Endothelial cell of umbilical vein (primary cell): ENCODE measurements around the gene DST. TPM values are rescaled to one million over a fixed set of nuclear protein-coding genes. Genes with fewer than 3 reads are reported as not detected.
A peak's percentile ranks its signal among the peaks of the same experiment; 100 is the strongest.

ENCODE experiments used
- BruUV-seq: library from RNA; stranded (reverse); fragments of 400-500 nt; replicated peaks from 2 replicates; lab custom pipeline; 2021; lab: Mats Ljungman, UMichigan
- CTCF ChIA-PET: fragments of 300-600, 350-600 bp; sonication (Branson Sonifier 250); formaldehyde crosslinking; loops from one replicate; lab custom pipeline; 2021; ENCODE audit warnings: antibody characterized with exemption, inconsistent platforms; lab: Charles Lee
- POLR2A ChIA-PET: fragments of 300-600, 350-600 bp; sonication (Branson Sonifier 250); formaldehyde crosslinking; loops from one replicate; lab custom pipeline; 2021; ENCODE audit warnings: antibody characterized with exemption, inconsistent platforms; lab: Charles Lee
- DNase-seq: peaks from one replicate; pipeline ENCODE4 v3.0.0-alpha.2; 2011; ENCODE audit warnings: low read depth, low spot score
- FAIRE-seq: peaks from 2 replicates; lab custom pipeline; 2011; peaks lifted over from hg19 to GRCh38; lab: Jason Lieb, UNC
- H2AFZ ChIP-seq: 2 replicates; pipeline ENCODE4 v1.6.0; 2012; ENCODE audit warnings: low read depth, low read length, control low read depth, inconsistent platforms
- H3K27ac ChIP-seq: 2 replicates; pipeline ENCODE4 v1.5.1; 2011; ENCODE audit warnings: low read depth, mild to moderate bottlenecking, control low read depth, low read length, moderate library complexity; ENCODE audit not compliant: insufficient read depth
- H3K27me3 ChIP-seq, 2 experiments: 2 replicates each; pipeline versions ENCODE4 v1.6.0 to v1.6.1; 2011; ENCODE audit warnings: low read length in 2 of 2, mixed read lengths in 1 of 2; ENCODE audit not compliant: control insufficient read depth in 2 of 2, insufficient read depth in 2 of 2
- H3K36me3 ChIP-seq, 2 experiments: 2 replicates in 1 of 2; 3 replicates in 1 of 2; pipeline ENCODE4 v1.5.1; 2011; ENCODE audit warnings: low read length in 2 of 2, mild to moderate bottlenecking in 1 of 2, moderate library complexity in 1 of 2; ENCODE audit not compliant: control insufficient read depth in 2 of 2, insufficient read depth in 2 of 2; ENCODE audit errors: extremely low read depth in 1 of 2
- H3K4me1 ChIP-seq: 3 replicates; pipeline ENCODE4 v1.5.1; 2011; ENCODE audit warnings: mild to moderate bottlenecking, low read length; ENCODE audit not compliant: control insufficient read depth, insufficient read depth; ENCODE audit errors: extremely low read depth
- H3K4me2 ChIP-seq: 2 replicates; pipeline ENCODE4 v1.6.1; 2011; ENCODE audit warnings: low read length, control low read depth, mixed read lengths; ENCODE audit not compliant: insufficient read depth
- H3K4me3 ChIP-seq, 3 experiments: fragments of 200-600 bp in 1 of 3; sonication (generic), shearing (Covaris generic) in 1 of 3; replicated peaks in 1 of 3; 2 replicates each; pipeline ENCODE4 v1.5.1; 2011 to 2016; ENCODE audit warnings: control low read depth in 3 of 3, low read length in 3 of 3, mild to moderate bottlenecking in 2 of 3, inconsistent platforms in 1 of 3, low read depth in 1 of 3, moderate library complexity in 1 of 3; ENCODE audit not compliant: insufficient read depth in 1 of 3
- H3K79me2 ChIP-seq: 2 replicates; pipeline ENCODE4 v1.6.0; 2012; ENCODE audit warnings: low read length, inconsistent platforms; ENCODE audit not compliant: control insufficient read depth, insufficient read depth
- H3K9ac ChIP-seq: replicated peaks from 2 replicates; pipeline ENCODE3; 2011; ENCODE audit warnings: low read length, control low read depth; ENCODE audit not compliant: insufficient read depth; ENCODE audit errors: extremely low read depth
- H3K9me1 ChIP-seq: replicated peaks from 3 replicates; pipeline ENCODE4 v1.6.0; 2011; ENCODE audit warnings: mild to moderate bottlenecking, low read length; ENCODE audit not compliant: control insufficient read depth, insufficient read depth; ENCODE audit errors: extremely low read depth
- H3K9me3 ChIP-seq: replicated peaks from 2 replicates; pipeline ENCODE4 v1.5.1; 2012; ENCODE audit warnings: low read length, inconsistent platforms; ENCODE audit not compliant: control insufficient read depth, insufficient read depth
- H4K20me1 ChIP-seq: replicated peaks from 2 replicates; pipeline ENCODE3; 2011; ENCODE audit warnings: mild to moderate bottlenecking, low read length; ENCODE audit not compliant: control insufficient read depth, insufficient read depth; ENCODE audit errors: extremely low read depth
- EZH2 ChIP-seq: IDR thresholded peaks from 2 replicates; pipeline ENCODE4 v1.6.1; 2012; ENCODE audit warnings: borderline replicate concordance, low read depth, mild to moderate bottlenecking, moderate library complexity, low read length, inconsistent platforms; ENCODE audit not compliant: severe bottlenecking
- FOS ChIP-seq: IDR thresholded peaks from 2 replicates; pipeline ENCODE4 v1.6.1; 2011; ENCODE audit warnings: mild to moderate bottlenecking, low read length, moderate library complexity, borderline replicate concordance; ENCODE audit not compliant: insufficient read depth
- GATA2 ChIP-seq: IDR thresholded peaks from 2 replicates; pipeline ENCODE4 v1.7.0; 2011; ENCODE audit warnings: low read depth, mild to moderate bottlenecking, moderate library complexity, mixed read lengths, low read length; ENCODE audit not compliant: insufficient read length, insufficient read depth
- JUN ChIP-seq: IDR thresholded peaks from 2 replicates; pipeline ENCODE4 v1.6.1; 2011; ENCODE audit warnings: borderline replicate concordance, low read depth; ENCODE audit not compliant: insufficient read length, insufficient read depth
- MYC ChIP-seq: IDR thresholded peaks from one replicate; pipeline ENCODE4 v1.6.1; 2011; ENCODE audit warnings: mild to moderate bottlenecking, low read depth, low read length
- dilution Hi-C: fragments of 300-500 bp; cut with MboI; formaldehyde crosslinking; loops from one replicate; pipeline ENCODE4 v1.15.0; 2019; ENCODE audit warnings: low sequenced_read_pairs; ENCODE audit not compliant: extremely low pct_ligation_motif_present
- intact Hi-C: fragments of 100-400 bp; cut with micrococcal nuclease; formaldehyde crosslinking; loops from one replicate; pipeline ENCODE4 v1.10.0; 2022
- polyA plus RNA-seq, 4 experiments: library from polyadenylated mRNA; depleted of rRNA in 3 of 4; stranded (reverse) in 3 of 4; unstranded in 1 of 4; fragments of >200 nt; gene quantifications; 2 replicates each; pipeline versions ENCODE4 v1.2.1 to v1.2.3, GENCODE V29; 2011 to 2012; ENCODE audit warnings: missing spikeins in 1 of 4
- total RNA-seq: library from RNA; stranded (reverse); gene quantifications from 2 replicates; pipeline ENCODE4 v1.2.3, GENCODE V29; 2021
- TF ChIP-seq, protein P1 (sequence below): IDR thresholded peaks from 2 replicates; pipeline ENCODE4 v1.6.1; 2011; ENCODE audit not compliant: insufficient read depth, insufficient read length
- TF ChIP-seq, protein P2 (sequence below), 2 donors: IDR thresholded peaks; 1 replicate in 1 of 2; 2 replicates in 1 of 2; pipeline ENCODE4 v1.5.1; 2011; ENCODE audit warnings: low read length in 2 of 2, mild to moderate bottlenecking in 2 of 2, moderate library complexity in 2 of 2, control low read depth in 1 of 2, inconsistent platforms in 1 of 2, low read depth in 1 of 2; ENCODE audit not compliant: insufficient read depth in 1 of 2; ENCODE audit errors: extremely low read depth in 1 of 2

DST gene
- total and polyA plus RNA-seq, 2 donors (not counting 3 experiments of a cell fraction or from before 2014, with no cell fraction given), result 62.3 to 253 TPM

DNA sequence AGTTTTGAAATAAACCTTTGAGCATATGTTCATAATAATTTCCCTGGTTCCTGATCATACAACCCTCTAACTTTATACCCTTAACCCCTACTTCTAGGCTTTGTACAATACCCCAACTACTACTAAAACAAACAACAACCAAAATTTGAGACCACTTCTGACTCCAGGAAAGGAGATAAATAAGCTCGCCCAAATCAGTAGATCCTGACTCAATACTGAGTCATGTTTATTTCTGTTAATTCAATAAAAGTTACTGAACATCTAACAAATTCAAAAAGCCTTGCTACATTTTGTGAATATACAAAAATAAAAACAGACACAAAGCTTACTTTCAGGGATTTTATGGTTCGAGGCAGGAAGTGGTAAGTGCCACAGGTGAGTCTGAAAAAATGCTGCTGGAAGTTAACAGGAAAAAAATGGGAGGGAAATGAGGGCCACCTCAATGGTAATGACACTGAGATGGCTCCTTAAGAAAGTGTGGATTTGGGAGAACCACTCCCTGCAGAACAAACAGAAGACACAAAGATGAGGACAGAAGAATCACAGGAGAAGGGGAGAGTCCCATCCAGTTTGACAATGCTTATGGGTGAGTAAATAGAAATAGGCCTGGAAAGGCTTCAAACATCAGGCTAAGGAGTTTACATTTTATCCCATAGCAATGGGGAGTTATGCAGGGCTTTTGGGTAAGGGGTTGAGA is 63.4 kb downstream of the DST start:
- no peak overlapping the region for H2AFZ ChIP-seq
- ChIA-PET POLR2A (no interaction called here), CTCF (interaction anchor here (1.0 to 4.0 kb wide), 4 partner anchors 9 to 265 kb away, joined by 3 to 34 read pairs (median 8); no protein-coding TSS in a partner anchor)
- H3K4me1 ChIP-seq, result peaks cover 5% of the 10 kb centered on the region
- no peak overlapping the region for H3K4me3 ChIP-seq
- H3K9me1 ChIP-seq, result no peaks in the 10 kb centered on the region
- no peaks in the 10 kb centered on the region for H3K79me2 ChIP-seq
- H3K9me3 ChIP-seq, result no peaks in the 10 kb centered on the region
- no TSS peak for BruUV-seq
- H4K20me1 ChIP-seq, result no peaks in the 10 kb centered on the region
- H3K27ac ChIP-seq, result no peak overlapping the region
- H3K4me2 ChIP-seq, result no peak overlapping the region
- H3K27me3 ChIP-seq, result no peaks in the 10 kb centered on the region
- FAIRE-seq (no peak), DNase-seq (no peak)
- TF ChIP-seq EZH2 (no peak), FOS (peak; percentile 63), GATA2 (no peak), MYC (no peak), JUN (peak; percentile 3)
- TF ChIP-seq, protein P1, sequence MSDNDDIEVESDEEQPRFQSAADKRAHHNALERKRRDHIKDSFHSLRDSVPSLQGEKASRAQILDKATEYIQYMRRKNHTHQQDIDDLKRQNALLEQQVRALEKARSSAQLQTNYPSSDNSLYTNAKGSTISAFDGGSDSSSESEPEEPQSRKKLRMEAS, result no peak
- TF ChIP-seq, protein P2, sequence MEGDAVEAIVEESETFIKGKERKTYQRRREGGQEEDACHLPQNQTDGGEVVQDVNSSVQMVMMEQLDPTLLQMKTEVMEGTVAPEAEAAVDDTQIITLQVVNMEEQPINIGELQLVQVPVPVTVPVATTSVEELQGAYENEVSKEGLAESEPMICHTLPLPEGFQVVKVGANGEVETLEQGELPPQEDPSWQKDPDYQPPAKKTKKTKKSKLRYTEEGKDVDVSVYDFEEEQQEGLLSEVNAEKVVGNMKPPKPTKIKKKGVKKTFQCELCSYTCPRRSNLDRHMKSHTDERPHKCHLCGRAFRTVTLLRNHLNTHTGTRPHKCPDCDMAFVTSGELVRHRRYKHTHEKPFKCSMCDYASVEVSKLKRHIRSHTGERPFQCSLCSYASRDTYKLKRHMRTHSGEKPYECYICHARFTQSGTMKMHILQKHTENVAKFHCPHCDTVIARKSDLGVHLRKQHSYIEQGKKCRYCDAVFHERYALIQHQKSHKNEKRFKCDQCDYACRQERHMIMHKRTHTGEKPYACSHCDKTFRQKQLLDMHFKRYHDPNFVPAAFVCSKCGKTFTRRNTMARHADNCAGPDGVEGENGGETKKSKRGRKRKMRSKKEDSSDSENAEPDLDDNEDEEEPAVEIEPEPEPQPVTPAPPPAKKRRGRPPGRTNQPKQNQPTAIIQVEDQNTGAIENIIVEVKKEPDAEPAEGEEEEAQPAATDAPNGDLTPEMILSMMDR (IDR thresholded peaks at IDR 0.05; ENCODE audit: extremely low read depth in 1 of 2, insufficient read depth in 1 of 2, low read depth in 1 of 2, low read length in 2 of 2), result no peak
- dilution Hi-C loops, result no loop called here
- intact Hi-C loops, result no loop called here
- H3K36me3 ChIP-seq, result no peaks in the 10 kb centered on the region
- no peak overlapping the region for H3K9ac ChIP-seq
